GM18511 (cell line): Measurements from ENCODE around the gene LATS2.
"Not testable (repeated sequence)": the region's sequence is repeated elsewhere in the genome, so short reads cannot be mapped to it uniquely, and the experiment has no call there.

Experiments
- ATAC-seq: cut with Tn5 transposase; IDR thresholded peaks from one replicate; pipeline ENCODE4 v1.9.1; 2021; ENCODE audit warnings: mild to moderate bottlenecking, moderate library complexity; ENCODE audit not compliant: unreplicated experiment

The LATS2 gene

GRCh38 chr13:21075379-21076249 lies 14.2 kb upstream of the LATS2 start:
- ATAC-seq, result no peak

- no peak for ATAC-seq
Observed at GRCh38 chr13:21075011-21075378, 13.6 kb upstream of the LATS2 start.

- no peak for ATAC-seq
Observed at GRCh38 chr13:21074546-21074945, 13.2 kb upstream of the LATS2 start.

GRCh38 chr13:21071924-21072323 lies 10.5 kb upstream of the LATS2 start:
- ATAC-seq, result no peak

GRCh38 chr13:21071015-21071414 lies 9.6 kb upstream of the LATS2 start:
- no peak for ATAC-seq

- no peak for ATAC-seq
Observed at GRCh38 chr13:21069561-21070004, 8.2 kb upstream of the LATS2 start.

- no peak for ATAC-seq
Observed at GRCh38 chr13:21067848-21068247, 6.5 kb upstream of the LATS2 start.

- no peak for ATAC-seq
Observed at GRCh38 chr13:21066946-21067345, 5.6 kb upstream of the LATS2 start.

GRCh38 chr13:21065686-21066085 lies 4.3 kb upstream of the LATS2 start:
- ATAC-seq, result no peak

GRCh38 chr13:21063031-21063430 lies 1.6 kb upstream of the LATS2 start:
- ATAC-seq, result no peak

GRCh38 chr13:21060338-21061028 lies 903 bp downstream of the LATS2 start:
- ATAC-seq, result peak; percentile 12

GRCh38 chr13:21059641-21060337 lies 1.6 kb downstream of the LATS2 start:
- no peak for ATAC-seq

GRCh38 chr13:21058361-21058760 lies 3.0 kb downstream of the LATS2 start:
- ATAC-seq, result no peak

- ATAC-seq, result no peak
Observed at GRCh38 chr13:21055511-21056045, 5.8 kb downstream of the LATS2 start.

- ATAC-seq, result no peak
Observed at GRCh38 chr13:21055016-21055415, 6.4 kb downstream of the LATS2 start.

- ATAC-seq, result no peak
Observed at GRCh38 chr13:21054313-21054712, 7.1 kb downstream of the LATS2 start.

GRCh38 chr13:21053231-21053630 lies 8.2 kb downstream of the LATS2 start:
- no peak for ATAC-seq

- no peak for ATAC-seq
Observed at GRCh38 chr13:21051675-21052074, 9.7 kb downstream of the LATS2 start.

- no peak for ATAC-seq
Observed at GRCh38 chr13:21050288-21051197, 10.8 kb downstream of the LATS2 start.

GRCh38 chr13:21049731-21050130 lies 11.7 kb downstream of the LATS2 start:
- ATAC-seq, result not testable (repeated sequence)
